H1 (cell line): ENCODE measurements around the gene AATK. TPM values are rescaled to one million over a fixed set of nuclear protein-coding genes. Genes with fewer than 3 reads are reported as not detected.

ENCODE experiments used
- CTCF ChIA-PET: fragments of 300-600 bp; sonication (Branson Sonifier 250); formaldehyde crosslinking; loops from one replicate; lab custom pipeline; 2021; ENCODE audit not compliant: partially characterized antibody; lab: Charles Lee
- POLR2A ChIA-PET: fragments of 300-600 bp; sonication (Branson Sonifier 250); formaldehyde crosslinking; loops from one replicate; lab custom pipeline; 2021; ENCODE audit warnings: inconsistent platforms; ENCODE audit not compliant: partially characterized antibody; lab: Charles Lee
- DNase-seq, 2 experiments: peaks; one replicate each; pipeline versions ENCODE4 v3.0.0 to v3.0.0-alpha.2; 2010 to 2022; ENCODE audit warnings: low spot score in 2 of 2, low read depth in 1 of 2, mixed read lengths in 1 of 2
- FAIRE-seq: peaks from 2 replicates; lab custom pipeline; 2011; peaks lifted over from hg19 to GRCh38; lab: Jason Lieb, UNC
- H2AFZ ChIP-seq: 2 replicates; pipeline ENCODE4 v1.8.1; 2012; ENCODE audit warnings: low read length, inconsistent platforms
- H2AK5ac ChIP-seq: 2 replicates; pipeline ENCODE4 v1.6.1; 2013; ENCODE audit warnings: low read depth, low read length
- H2BK120ac ChIP-seq: replicated peaks from 2 replicates; pipeline ENCODE3; 2013; ENCODE audit warnings: low read depth, low read length, inconsistent platforms
- H2BK12ac ChIP-seq: 2 replicates; pipeline ENCODE4 v1.6.1; 2013; ENCODE audit warnings: low read depth, low read length
- H2BK15ac ChIP-seq: 2 replicates; pipeline ENCODE4 v1.6.1; 2013; ENCODE audit warnings: low read length
- H2BK20ac ChIP-seq: 2 replicates; pipeline ENCODE4 v1.6.1; 2013; ENCODE audit warnings: low read length
- H2BK5ac ChIP-seq: 2 replicates; pipeline ENCODE4 v1.6.1; 2013; ENCODE audit warnings: low read depth, low read length
- H3K14ac ChIP-seq: 2 replicates; pipeline ENCODE4 v1.6.1; 2013; ENCODE audit warnings: inconsistent platforms; ENCODE audit not compliant: insufficient read length
- H3K18ac ChIP-seq: 2 replicates; pipeline ENCODE4 v1.6.1; 2013; ENCODE audit warnings: low read length; ENCODE audit errors: extremely low read depth
- H3K23ac ChIP-seq: 2 replicates; pipeline ENCODE4 v1.6.1; 2013; ENCODE audit warnings: inconsistent platforms; ENCODE audit not compliant: insufficient read length
- H3K23me2 ChIP-seq: 2 replicates; pipeline ENCODE4 v1.6.1; 2013; ENCODE audit warnings: low read depth, low read length
- H3K27ac ChIP-seq: 2 replicates; pipeline ENCODE4 v1.6.1; 2011; ENCODE audit warnings: low read depth, low read length, inconsistent platforms
- H3K27me3 ChIP-seq, 4 experiments: replicated peaks in 1 of 4; 1 replicate in 1 of 4; 2 replicates in 3 of 4; pipeline versions ENCODE4 v1.6.1 to v1.8.1; 2011 to 2013; ENCODE audit warnings: low read length in 3 of 4, mild to moderate bottlenecking in 3 of 4, inconsistent platforms in 2 of 4, mixed read lengths in 2 of 4, moderate library complexity in 1 of 4; ENCODE audit not compliant: control insufficient read depth in 3 of 4, insufficient read depth in 3 of 4; ENCODE audit errors: extremely low read depth in 1 of 4
- H3K36me3 ChIP-seq, 4 experiments: 2 replicates each; pipeline versions ENCODE4 v1.6.1 to v1.8.1; 2011 to 2013; ENCODE audit warnings: mild to moderate bottlenecking in 4 of 4, low read length in 3 of 4, moderate library complexity in 2 of 4, control low read depth in 1 of 4, inconsistent platforms in 1 of 4; ENCODE audit not compliant: insufficient read depth in 4 of 4, control insufficient read depth in 2 of 4
- H3K4ac ChIP-seq: replicated peaks from 2 replicates; pipeline ENCODE3; 2013; ENCODE audit warnings: low read length, low read depth, mixed read lengths, inconsistent platforms; ENCODE audit not compliant: insufficient read length
- H3K4me1 ChIP-seq, 4 experiments: replicated peaks in 1 of 4; 1 replicate in 1 of 4; 2 replicates in 3 of 4; pipeline versions ENCODE4 v1.6.1 to v1.8.1; 2011 to 2013; ENCODE audit warnings: low read length in 3 of 4, inconsistent platforms in 2 of 4, mixed read lengths in 1 of 4; ENCODE audit not compliant: insufficient read depth in 4 of 4, control insufficient read depth in 3 of 4
- H3K4me2 ChIP-seq, 2 experiments: 2 replicates each; pipeline versions ENCODE4 v1.6.1 to v1.8.1; 2011 to 2013; ENCODE audit warnings: low read depth in 2 of 2, low read length in 2 of 2, control low read depth in 1 of 2, inconsistent platforms in 1 of 2, mild to moderate bottlenecking in 1 of 2; ENCODE audit not compliant: insufficient read depth in 1 of 2
- H3K4me3 ChIP-seq, 4 experiments: fragments of 200-600, 300-600 bp in 1 of 4; sonication (generic), shearing (Covaris generic), sonication (Bioruptor Twin) in 1 of 4; 2 replicates each; pipeline versions ENCODE4 v1.5.1 to v1.8.1; 2011 to 2016; ENCODE audit warnings: low read length in 4 of 4, low read depth in 3 of 4, control low read depth in 2 of 4, inconsistent platforms in 2 of 4, mild to moderate bottlenecking in 2 of 4, mixed read lengths in 1 of 4, moderate library complexity in 1 of 4; ENCODE audit not compliant: insufficient read depth in 2 of 4; ENCODE audit errors: extremely low read depth in 1 of 4
- H3K56ac ChIP-seq: replicated peaks from 2 replicates; pipeline ENCODE3; 2013; ENCODE audit warnings: low read depth, mild to moderate bottlenecking, mixed read lengths, low read length, inconsistent platforms; ENCODE audit not compliant: insufficient read length
- H3K79me1 ChIP-seq: 2 replicates; pipeline ENCODE4 v1.6.1; 2013; ENCODE audit warnings: low read depth, low read length, control low read depth
- H3K79me2 ChIP-seq, 2 experiments: 2 replicates each; pipeline versions ENCODE4 v1.6.1 to v1.8.1; 2012 to 2013; ENCODE audit warnings: low read length in 2 of 2, mild to moderate bottlenecking in 2 of 2, inconsistent platforms in 1 of 2; ENCODE audit not compliant: insufficient read depth in 2 of 2, control insufficient read depth in 1 of 2
- H3K9ac ChIP-seq, 4 experiments: replicated peaks in 1 of 4; 1 replicate in 1 of 4; 2 replicates in 3 of 4; pipeline versions ENCODE4 v1.6.1 to v1.8.1; 2011 to 2013; ENCODE audit warnings: low read depth in 3 of 4, low read length in 3 of 4, control low read depth in 2 of 4, mild to moderate bottlenecking in 2 of 4, moderate library complexity in 2 of 4, inconsistent platforms in 1 of 4; ENCODE audit errors: extremely low read depth in 1 of 4
- H3K9me3 ChIP-seq, 2 experiments: 2 replicates each; pipeline versions ENCODE4 v1.6.1 to v1.8.1; 2012 to 2013; ENCODE audit warnings: mild to moderate bottlenecking in 2 of 2, moderate library complexity in 2 of 2, control low read depth in 1 of 2, inconsistent platforms in 1 of 2, low read depth in 1 of 2, low read length in 1 of 2, mixed read lengths in 1 of 2; ENCODE audit not compliant: insufficient read depth in 2 of 2
- H4K20me1 ChIP-seq, 2 experiments: replicated peaks in 1 of 2; 2 replicates each; pipeline versions ENCODE3 to v1.8.1; 2011 to 2013; ENCODE audit warnings: inconsistent platforms in 2 of 2, low read length in 2 of 2, mild to moderate bottlenecking in 1 of 2; ENCODE audit not compliant: insufficient read depth in 2 of 2, control insufficient read depth in 1 of 2
- H4K5ac ChIP-seq: 2 replicates; pipeline ENCODE4 v1.6.1; 2013; ENCODE audit warnings: low read length, low read depth, mixed read lengths, inconsistent platforms; ENCODE audit not compliant: insufficient read length
- H4K8ac ChIP-seq: 2 replicates; pipeline ENCODE4 v1.8.0; 2013; ENCODE audit warnings: mild to moderate bottlenecking, moderate library complexity, low read length, inconsistent platforms; ENCODE audit not compliant: insufficient read depth; ENCODE audit errors: extremely low read depth
- H4K91ac ChIP-seq: replicated peaks from 2 replicates; pipeline ENCODE3; 2013; ENCODE audit warnings: low read length, mixed read lengths, inconsistent platforms; ENCODE audit not compliant: insufficient read length
- ASH2L ChIP-seq: fragments of 200-600, 300-600 bp; sonication (generic); IDR thresholded peaks from one replicate; pipeline ENCODE4 v1.7.1; 2017; ENCODE audit warnings: low read length
- BACH1 ChIP-seq: IDR thresholded peaks from 2 replicates; pipeline ENCODE4 v1.6.1; 2012; ENCODE audit warnings: low read length, improper control_type of control experiment
- NANOG ChIP-seq: IDR thresholded peaks from 2 replicates; pipeline ENCODE4 v1.6.1; 2011; ENCODE audit warnings: low read length, low read depth, mild to moderate bottlenecking, inconsistent platforms; ENCODE audit not compliant: insufficient read depth, poor library complexity, severe bottlenecking
- POLR2A ChIP-seq, 2 experiments: IDR thresholded peaks; 1 replicate in 1 of 2; 2 replicates in 1 of 2; pipeline ENCODE4 v1.6.1; 2011; ENCODE audit warnings: low read depth in 2 of 2, low read length in 2 of 2, mild to moderate bottlenecking in 2 of 2; ENCODE audit errors: control extremely low read depth in 1 of 2
- RAD21 ChIP-seq, 2 experiments: IDR thresholded peaks in 1 of 2; conservative IDR thresholded peaks in 1 of 2; 2 replicates each; pipeline ENCODE4 v1.6.1; 2011; ENCODE audit warnings: low read depth in 2 of 2, low read length in 2 of 2, improper control_type of control experiment in 1 of 2, inconsistent platforms in 1 of 2, mild to moderate bottlenecking in 1 of 2, moderate library complexity in 1 of 2
- RBBP5 ChIP-seq: IDR thresholded peaks from 2 replicates; pipeline ENCODE4 v1.7.1; 2012; ENCODE audit warnings: low read depth, mild to moderate bottlenecking, inconsistent platforms, low read length, moderate library complexity, borderline replicate concordance
- RNF2 ChIP-seq: fragments of 200-900, 300-1000 bp; sonication (generic); IDR thresholded peaks from 2 replicates; pipeline ENCODE4 v1.7.1; 2016; ENCODE audit warnings: borderline replicate concordance, low read depth, mild to moderate bottlenecking, antibody characterized with exemption, low read length; ENCODE audit not compliant: poor library complexity, severe bottlenecking; ENCODE audit errors: missing control alignments
- SIX5 ChIP-seq: IDR thresholded peaks from 2 replicates; pipeline ENCODE4 v1.6.1; 2011; ENCODE audit warnings: mild to moderate bottlenecking, low read depth, low read length
- SUZ12 ChIP-seq: fragments of 200-600 bp; sonication (generic); IDR thresholded peaks from 2 replicates; pipeline ENCODE4 v1.6.1; 2012; ENCODE audit warnings: mild to moderate bottlenecking, inconsistent platforms, low read length, moderate library complexity, mixed read lengths
- TAF7 ChIP-seq: optimal IDR thresholded peaks from 2 replicates; pipeline ENCODE3; 2011; ENCODE audit warnings: low read depth, mild to moderate bottlenecking, inconsistent platforms, low read length, moderate library complexity, borderline replicate concordance
- ZNF274 ChIP-seq: IDR thresholded peaks from 2 replicates; pipeline ENCODE4 v1.7.0; 2012; ENCODE audit warnings: low read length, borderline replicate concordance; ENCODE audit errors: extremely low read depth
- WGBS, 2 experiments: shearing (Covaris generic) in 1 of 2; methylation state at CpG; one replicate each; pipeline versions ENCODE4 v1.1.6 to v1.1.7; 2013 to 2015; ENCODE audit warnings: low lambda C conversion rate in 2 of 2, mixed read lengths in 2 of 2, inconsistent platforms in 1 of 2, low coverage in 1 of 2, missing lambda C conversion rate in 1 of 2; ENCODE audit not compliant: insufficient replicate concordance in 2 of 2, insufficient coverage in 1 of 2, insufficient read length in 1 of 2; ENCODE audit errors: extremely low coverage in 1 of 2, missing lambda C conversion rate in 1 of 2; 5-methylcytosine and 5-hydroxymethylcytosine counted together
- polyA plus RNA-seq, 7 experiments: library from polyadenylated mRNA; depleted of rRNA in 3 of 7; stranded (reverse) in 5 of 7; unstranded in 2 of 7; fragments of >200 nt in 5 of 7; fragments of 200-250 nt in 2 of 7; gene quantifications; 1 replicate in 5 of 7; 2 replicates in 1 of 7; 4 replicates in 1 of 7; pipeline versions ENCODE4 v1.2.1 to v1.2.3, GENCODE V29; 2011 to 2013; ENCODE audit warnings: missing spikeins in 2 of 7, mixed read lengths in 2 of 7
- total RNA-seq: library from RNA; stranded (reverse); fragmentation: NEBNext Ultra II Directional; extraction: Animal tissue kit (Norgen Biotek cat#: 25700); gene quantifications from 2 replicates; pipeline ENCODE4 v1.2.1, GENCODE V29; 2021

Gene AATK
- total and polyA plus RNA-seq, 2 of the 8 experiments (the other 6 are each of a cell fraction or from before 2014, with no cell fraction given), result 1.7 to 3.5 TPM

GRCh38 chr17:81187586-81188490, 21.8 kb upstream of the AATK start:
- Histone ChIP-seq H3K18ac (no peak overlapping the region), H3K27ac (no peak overlapping the region), H3K56ac (no peak overlapping the region), H3K79me2 (no peaks in the 10 kb centered on the region), H2BK5ac (no peak overlapping the region), H3K9ac (no peak overlapping the region; a peak in 1 of 7 replicates), H2BK12ac (no peak overlapping the region), H3K4me1 (peaks cover 0 to 5% (median under 1%) of the 10 kb centered on the region in 4 experiments; a peak in 2 of 7 replicates), H2BK20ac (no peak overlapping the region), H3K4me3 (no peak overlapping the region), H2AK5ac (no peak overlapping the region), H3K27me3 (no peaks in the 10 kb centered on the region), H4K20me1 (peaks cover 0 to 5% of the 10 kb centered on the region in 2 experiments), H3K9me3 (no peaks in the 10 kb centered on the region; a peak in 1 of 4 replicates), H4K8ac (peak overlapping the region; percentile 79), H3K4ac (no peak overlapping the region), H3K14ac (no peak overlapping the region), H3K36me3 (peaks cover 0 to 7% (median 0%) of the 10 kb centered on the region in 4 experiments; a peak in 3 of 8 replicates), H2BK120ac (no peak overlapping the region), H3K23ac (no peak overlapping the region), H4K5ac (no peak overlapping the region), H3K4me2 (no peak overlapping the region), H4K91ac (no peak overlapping the region), H2AFZ (no peak overlapping the region), H3K23me2 (no peaks in the 10 kb centered on the region), H2BK15ac (no peak overlapping the region), H3K79me1 (no peaks in the 10 kb centered on the region)
- DNase-seq, result no peak
- no peak for FAIRE-seq
- 91% methylated on average over 23 of the region's 26 CpGs; no CpG with 5 or more reads in 1 of the 2 experiments for WGBS, 2 experiments
- ChIA-PET CTCF (interaction anchor here (0.7 to 3.2 kb wide), 9 partner anchors 10 to 59 kb away, joined by 3 to 23 read pairs (median 4); no protein-coding TSS in a partner anchor), POLR2A (interaction anchor here (1.0 kb wide), 1 partner anchor 183 kb away, joined by 4 read pairs; no protein-coding TSS in a partner anchor)
- TF ChIP-seq RAD21 (IDR thresholded peaks at IDR 0.05 in 1 of 2, conservative IDR thresholded peaks at IDR 0.05 in 1 of 2; ENCODE audit: low read depth in 2 of 2, low read length in 2 of 2) (no peak), BACH1 (no peak), SIX5 (no peak), SUZ12 (no peak), RNF2 (no peak), NANOG (no peak), TAF7 (no peak), POLR2A (IDR thresholded peaks at IDR 0.05; ENCODE audit: control extremely low read depth in 1 of 2, low read depth in 2 of 2, low read length in 2 of 2) (no peak), ASH2L (no peak), ZNF274 (no peak), RBBP5 (no peak)
